GM10847 (cell line): ENCODE results near the gene ST6GAL1.

Experiments used
- POLR2A ChIP-seq: IDR thresholded peaks from 2 replicates; pipeline ENCODE4 v1.6.1; 2011; ENCODE audit not compliant: insufficient read length; ENCODE audit errors: extremely low read depth

Gene ST6GAL1

DNA sequence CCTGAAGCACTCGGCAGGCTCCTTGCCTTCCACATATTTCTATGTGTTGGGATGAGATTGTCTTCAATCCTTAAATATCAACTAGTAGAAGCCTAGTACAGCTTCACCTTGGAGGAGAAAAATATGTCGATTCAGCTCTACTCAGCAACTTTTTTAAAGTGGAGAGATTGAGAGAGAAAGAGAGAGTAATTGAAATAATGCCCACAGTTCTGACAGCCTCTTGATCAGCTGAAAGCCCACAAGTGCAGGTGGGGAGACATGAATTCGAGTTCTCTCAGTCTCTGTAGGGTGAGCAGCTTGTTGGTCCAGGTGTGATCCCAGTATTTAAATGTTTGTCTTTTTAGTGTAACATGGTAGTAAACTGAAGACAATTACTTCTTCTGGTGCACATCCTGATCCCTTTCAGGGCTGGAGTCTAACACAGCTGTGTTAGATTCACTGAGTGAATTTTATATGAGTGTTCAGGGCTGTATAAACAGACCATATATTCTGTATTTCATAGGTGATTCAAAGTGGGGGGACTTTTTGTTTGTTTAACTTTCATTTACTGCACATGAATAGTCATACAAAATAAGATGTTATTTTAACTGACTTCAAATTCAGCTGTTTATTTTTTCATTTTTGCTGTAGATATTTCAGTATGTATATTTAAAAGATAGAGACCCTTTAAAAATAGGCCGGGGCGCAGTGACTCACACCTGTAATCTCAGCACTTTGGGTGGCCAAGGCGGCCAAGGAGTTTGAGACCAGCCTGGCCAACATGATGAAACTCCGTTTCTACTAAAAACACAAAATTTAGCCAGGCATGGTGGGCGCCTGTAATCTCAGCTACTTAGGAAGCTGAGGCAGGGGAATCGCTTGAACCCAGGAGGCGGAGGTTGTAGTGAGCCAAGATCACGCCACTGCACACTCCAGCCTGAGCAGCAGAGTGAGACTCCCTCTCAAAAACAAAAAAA lies 64.0 kb downstream of the ST6GAL1 start:
- TF ChIP-seq POLR2A: no peak

DNA sequence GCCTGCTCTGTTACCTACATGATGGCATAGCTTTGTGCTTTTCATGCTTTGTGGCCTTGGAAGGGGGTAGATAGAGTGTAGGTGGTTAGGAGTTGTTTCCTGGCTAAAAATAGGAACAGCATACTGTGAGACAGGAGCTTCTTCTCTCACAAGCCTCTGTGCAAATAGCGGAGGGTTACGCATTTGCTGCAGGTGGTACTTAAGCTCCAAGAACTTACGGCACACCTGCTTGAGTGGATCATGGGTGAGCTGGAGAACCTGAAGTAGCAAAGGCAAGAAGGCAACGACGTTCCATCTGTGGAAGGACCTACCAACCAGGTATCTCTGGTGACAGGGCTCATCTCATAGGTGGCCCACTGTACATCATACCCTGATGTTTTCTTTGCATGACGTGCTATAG lies 66.0 kb downstream of the ST6GAL1 start:
- peak; percentile 33 for TF ChIP-seq POLR2A

DNA sequence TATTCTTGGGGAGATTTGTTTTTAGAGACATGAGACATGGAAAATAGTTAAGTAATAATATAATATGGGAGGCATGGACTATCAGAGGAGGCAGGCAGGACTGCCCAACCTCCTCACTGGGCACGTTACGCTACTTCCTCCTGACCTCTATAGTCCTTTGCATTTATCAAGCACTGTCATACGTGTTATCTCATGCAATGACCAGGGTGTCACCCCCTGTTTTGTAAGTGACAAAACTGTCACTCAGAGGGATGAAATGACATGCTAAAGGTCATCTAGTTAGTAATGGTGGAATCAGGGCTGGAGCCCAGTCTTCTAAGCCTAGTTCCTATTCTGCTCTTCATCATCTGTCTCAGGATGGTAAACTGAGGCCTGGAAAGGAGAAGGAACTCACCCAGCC lies 66.7 kb downstream of the ST6GAL1 start:
- TF ChIP-seq POLR2A: no peak

DNA sequence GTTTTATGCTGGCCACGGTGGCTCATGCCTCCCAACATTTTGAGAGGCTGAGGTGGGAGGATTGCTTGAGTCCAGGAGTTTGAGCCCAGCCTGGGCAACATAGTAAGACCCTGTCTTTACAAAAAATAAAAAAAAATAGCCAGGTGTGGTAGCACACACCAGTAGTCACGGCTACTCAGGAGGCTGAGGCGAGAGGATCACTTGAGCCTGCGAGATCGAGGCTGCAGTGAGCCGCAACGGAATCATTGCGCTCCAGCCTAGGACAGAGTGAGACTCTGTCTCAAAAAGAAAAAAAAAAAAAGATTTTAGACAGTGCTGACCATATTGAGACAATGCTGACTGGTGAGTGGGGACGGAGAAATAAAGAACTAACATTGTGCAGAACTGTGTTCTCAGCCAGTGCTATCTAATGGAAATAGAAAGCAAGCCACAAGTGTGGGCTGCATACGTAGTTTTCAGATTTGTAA lies 67.2 kb downstream of the ST6GAL1 start:
- no peak for TF ChIP-seq POLR2A

DNA sequence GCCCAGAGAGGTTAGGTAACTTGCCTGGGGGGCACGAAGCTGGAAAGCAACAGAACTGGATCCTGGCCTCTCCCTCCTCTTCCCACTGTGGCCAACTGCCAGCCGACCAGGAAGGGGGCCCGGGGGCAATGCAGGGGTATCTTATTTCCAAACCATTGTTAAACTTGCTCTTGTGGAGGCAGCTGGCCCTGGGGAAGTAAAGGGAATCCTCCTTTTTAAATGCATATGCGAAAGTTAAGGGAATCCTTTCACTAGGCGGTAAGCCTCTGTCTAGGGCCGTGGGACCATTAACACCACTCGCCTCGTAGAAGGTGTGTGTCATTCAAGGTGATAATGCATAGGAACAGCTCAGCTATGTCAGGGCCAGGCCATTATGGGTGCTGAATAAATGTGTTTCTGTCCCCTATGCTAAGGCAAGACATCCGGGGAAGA lies 68.6 kb downstream of the ST6GAL1 start:
- TF ChIP-seq POLR2A: no peak

DNA sequence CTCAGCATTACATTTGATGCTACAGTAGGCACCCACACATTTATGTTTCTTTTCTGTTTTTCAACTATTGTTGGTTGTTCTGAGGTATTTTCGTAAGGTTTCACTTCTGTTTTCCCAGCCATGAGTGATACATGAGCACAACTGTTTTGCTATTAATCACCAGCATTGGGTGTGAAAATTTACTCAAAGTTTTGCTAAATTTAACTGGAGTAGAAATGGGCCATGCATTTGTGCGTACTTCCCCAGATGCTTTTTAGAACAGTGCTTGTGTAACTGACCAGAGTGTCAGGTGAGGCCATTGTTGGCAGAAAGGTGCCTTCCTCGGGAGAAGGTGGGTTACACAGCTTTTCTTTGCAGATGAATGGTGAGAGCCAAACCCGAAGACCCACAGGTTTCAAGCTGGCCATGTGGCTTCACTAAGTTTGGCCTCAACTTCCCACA lies 70.4 kb downstream of the ST6GAL1 start:
- TF ChIP-seq POLR2A: no peak

DNA sequence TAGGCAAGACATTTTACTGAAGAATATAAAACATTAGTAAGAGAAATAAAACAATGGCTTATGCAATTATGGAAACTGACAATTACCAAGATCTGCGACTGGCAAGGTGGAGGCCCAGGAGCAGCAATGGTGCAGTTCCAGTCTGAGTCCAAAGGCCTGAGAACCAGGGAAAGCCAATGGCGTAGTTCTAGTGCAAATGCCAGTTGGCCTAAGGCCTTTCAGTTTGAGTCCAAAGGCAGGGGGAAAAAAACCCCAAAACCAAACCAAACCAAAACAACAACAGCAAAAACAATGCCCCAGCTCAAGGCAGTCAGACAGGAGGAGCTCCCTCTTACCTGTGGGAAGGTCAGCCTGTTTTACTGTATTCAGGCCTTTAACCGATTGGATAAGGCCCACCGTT lies 72.6 kb downstream of the ST6GAL1 start:
- no peak for TF ChIP-seq POLR2A

DNA sequence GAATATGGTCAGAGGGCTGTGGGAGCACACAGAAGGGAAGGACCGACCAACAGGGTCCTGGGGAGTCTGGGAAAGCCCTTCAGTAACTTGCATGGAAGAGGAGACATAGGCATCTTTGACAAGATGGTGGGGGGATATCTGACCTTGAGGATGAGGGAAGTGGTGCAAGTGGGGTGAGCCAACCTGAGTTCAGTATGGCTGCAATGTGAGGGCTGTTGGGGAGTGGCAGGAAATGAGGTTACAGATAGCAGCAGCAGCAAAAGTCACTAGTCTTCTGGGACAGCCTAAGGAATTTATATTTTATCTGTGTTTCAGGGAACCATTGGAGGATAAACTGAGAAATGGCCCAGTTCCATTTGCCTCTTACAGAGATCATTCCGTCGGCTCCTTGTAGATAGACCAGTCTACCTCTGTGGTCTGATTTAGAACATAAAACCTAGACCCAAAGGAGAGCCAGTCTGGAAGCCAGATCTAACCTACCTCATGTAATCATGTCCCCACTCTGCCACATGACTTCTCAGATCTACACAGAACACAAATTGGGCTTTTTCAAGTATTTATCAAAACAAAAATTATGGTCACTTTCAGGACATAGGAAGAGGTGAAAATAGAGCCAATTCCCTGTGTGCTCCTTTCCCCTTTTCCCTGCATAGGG lies 75.6 kb downstream of the ST6GAL1 start:
- no peak for TF ChIP-seq POLR2A

DNA sequence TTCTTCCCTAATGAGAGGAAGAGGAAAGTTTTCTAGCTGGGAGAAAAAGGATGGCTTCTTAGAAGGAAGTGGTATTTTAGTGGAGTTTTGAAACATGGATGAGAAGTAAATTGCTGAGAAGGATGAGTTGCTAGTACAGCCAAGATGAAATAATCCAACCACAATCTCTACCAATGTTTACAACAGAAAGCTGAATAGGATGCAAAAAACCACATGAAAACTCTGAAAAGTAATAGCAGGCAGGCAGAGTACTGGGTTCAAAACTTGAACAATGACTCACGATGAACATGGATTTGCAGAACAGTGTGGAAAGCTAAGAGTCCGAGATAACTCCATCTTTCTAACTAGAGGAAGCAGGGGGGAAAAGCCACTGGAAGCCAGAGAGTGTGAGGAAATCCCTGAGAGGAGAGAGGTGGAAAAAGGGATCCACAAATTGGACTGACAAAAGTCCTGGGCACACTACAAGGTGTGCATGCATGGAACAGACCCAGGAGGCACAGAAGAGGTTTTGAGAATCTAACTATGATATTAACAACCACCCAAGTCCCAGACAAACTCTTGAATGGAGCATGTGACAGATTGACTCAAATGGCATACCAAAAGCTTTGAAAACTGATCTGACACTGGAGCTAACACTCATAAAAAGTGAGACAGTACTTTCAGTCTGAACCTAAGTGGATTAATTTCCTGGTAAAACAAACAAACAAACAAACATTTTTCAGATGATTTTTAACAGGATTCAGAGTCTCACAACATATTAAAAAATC lies 76.7 kb downstream of the ST6GAL1 start:
- TF ChIP-seq POLR2A: no peak

DNA sequence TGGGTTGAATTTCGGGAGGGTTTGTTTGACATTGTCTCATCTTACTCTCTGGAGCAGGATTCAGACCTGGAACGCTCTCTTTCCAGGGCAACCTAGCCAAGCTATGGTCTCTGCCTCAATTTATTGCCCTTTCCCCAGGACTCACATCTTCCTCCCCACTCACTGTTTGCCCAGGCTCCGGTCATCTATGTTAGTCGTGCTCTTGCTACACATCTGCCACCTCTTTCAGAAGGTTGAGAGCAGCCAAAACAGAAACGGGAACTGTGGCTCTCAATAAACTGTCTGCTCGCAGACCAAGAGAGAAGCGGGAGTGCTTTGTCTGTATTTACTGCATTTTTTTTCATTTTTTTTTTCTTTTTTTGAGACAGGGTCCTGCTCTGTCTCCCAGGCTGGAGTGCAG lies 81.6 kb downstream of the ST6GAL1 start:
- no peak for TF ChIP-seq POLR2A

DNA sequence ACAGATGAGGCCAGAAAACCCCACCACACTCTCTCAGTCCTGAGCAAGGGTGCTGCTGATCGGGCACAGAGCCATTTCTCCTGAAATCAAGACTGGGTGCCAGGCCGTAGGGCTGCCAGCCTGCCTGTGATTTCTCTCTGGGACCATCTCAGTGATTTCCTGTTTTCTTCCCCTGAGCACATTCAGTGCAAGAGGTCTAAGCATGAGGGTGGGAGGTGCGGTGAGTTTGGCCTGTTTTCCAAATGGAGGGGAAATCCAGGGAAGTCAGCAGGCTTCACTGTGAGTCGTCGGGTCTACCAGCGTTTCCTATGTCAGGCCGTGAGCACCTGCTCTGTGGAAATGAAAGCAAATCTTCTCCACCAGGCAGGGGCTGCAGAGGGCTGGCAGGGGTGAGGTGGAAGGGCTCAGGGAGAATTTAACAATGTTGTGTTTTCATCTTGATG lies 82.3 kb downstream of the ST6GAL1 start:
- TF ChIP-seq POLR2A: no peak

DNA sequence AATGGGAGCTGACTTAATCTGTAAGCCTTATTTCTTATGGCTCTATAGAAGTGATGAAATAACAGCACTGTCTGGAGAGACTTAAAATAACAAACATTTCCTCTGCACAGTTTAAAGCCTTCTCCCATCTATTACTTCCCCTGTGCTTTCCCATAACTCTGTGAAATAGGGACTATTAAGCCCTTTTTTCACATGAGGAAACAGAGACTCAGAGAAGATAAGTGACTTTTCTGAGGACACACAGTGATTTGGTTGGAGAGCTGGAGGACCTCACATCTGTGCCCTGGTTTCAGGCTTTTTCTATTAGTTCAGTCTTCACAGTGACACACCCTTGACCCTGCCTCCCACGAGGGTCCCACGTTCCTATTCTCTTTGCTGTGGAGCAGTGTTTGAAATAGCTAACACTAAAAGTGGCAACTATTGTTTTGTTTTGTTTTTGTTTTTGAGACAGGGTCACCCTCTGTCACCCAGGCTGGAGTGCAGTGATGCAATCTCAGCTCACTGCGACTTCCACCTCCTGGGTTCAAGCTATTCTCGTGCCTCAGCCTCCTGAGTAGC lies 82.9 kb downstream of the ST6GAL1 start:
- TF ChIP-seq POLR2A: no peak

DNA sequence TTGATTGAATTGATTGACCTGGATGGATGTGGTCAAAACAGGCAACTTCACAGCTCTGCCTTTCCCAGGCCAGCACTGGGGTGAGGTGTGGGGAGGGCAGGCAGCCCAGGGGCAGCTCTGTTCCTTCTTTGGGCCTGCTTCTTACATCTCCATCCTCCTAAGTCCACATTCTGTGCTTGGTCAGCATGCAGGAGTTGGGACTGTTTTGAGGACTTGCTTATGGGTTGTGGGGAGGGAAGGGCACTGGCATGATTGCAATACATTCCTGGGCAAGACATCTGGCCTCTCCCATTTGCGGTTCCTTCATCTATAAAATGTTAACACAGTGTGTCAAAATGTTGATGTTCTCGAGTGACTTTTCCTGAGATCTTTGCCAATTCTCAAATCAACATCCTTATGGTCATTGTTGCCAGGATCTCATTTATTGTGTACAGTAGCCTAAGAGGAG lies 84.1 kb downstream of the ST6GAL1 start:
- no peak for TF ChIP-seq POLR2A

DNA sequence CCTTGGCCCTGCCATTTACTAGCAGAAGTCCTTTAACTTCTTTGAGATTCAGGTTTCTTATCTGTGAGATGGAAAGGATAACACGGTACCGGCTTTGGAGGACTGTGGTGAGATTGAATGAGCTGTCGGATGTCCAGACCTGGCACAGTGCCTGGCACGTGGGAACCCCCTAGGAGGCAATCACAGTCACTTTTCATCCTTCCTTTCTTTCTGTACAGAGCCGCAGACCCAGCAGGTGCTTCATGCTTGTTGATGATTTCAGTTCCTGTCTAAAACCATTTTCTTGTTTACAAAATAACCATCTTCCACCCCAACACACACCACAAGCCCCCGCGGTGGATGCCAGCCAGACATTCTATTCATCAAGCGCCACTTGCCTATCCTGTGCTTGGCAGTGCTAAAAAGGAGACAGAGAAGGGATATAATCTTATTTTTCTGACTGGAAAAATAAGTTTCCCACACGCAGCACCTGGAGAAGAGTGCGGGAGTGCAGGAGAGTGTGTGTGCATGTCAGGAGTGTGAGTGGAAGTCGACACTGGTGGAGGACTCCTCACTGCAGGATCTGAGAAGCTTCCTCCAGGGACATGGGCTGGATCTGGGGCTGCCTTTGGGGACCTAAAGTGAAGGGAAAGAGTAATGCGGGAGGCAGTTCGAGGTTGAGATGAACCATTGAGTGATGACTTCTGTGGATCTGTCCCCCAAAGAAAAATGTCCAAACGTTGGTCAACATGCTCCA lies 85.7 kb downstream of the ST6GAL1 start:
- TF ChIP-seq POLR2A: no peak
